AG09319 (cell line): ENCODE data around the gene IRF6.

Experiments
- DNase-seq: peaks from one replicate; pipeline ENCODE4 v3.0.0-alpha.2; 2010; ENCODE audit warnings: low read depth; ENCODE audit errors: extremely low read depth
- TF ChIP-seq, protein P1 (sequence below): IDR thresholded peaks from 2 replicates; pipeline ENCODE4 v1.5.1; 2011; ENCODE audit warnings: low read depth, mild to moderate bottlenecking, inconsistent platforms, low read length, moderate library complexity

IRF6 gene

DNA sequence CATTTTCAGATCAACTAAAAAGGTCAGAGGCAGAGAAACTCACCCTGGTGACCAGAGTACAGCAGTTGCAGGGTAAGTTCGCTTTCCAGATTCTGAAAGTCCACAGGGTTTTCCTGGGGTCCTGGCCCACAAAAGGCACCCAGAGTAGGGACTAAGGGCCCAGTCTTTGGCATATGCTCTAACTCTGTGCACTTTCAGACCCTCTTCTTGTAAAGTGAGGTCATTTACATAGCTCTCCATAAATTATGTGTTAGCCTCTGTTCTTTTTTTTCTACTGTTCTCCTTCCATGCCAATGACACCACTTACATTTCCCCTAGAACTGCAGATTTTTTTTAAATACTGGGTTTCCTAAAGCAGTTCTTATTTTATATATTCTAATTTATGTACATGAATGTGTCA is 27.8 kb downstream of the IRF6 start:
- TF ChIP-seq, protein P1, sequence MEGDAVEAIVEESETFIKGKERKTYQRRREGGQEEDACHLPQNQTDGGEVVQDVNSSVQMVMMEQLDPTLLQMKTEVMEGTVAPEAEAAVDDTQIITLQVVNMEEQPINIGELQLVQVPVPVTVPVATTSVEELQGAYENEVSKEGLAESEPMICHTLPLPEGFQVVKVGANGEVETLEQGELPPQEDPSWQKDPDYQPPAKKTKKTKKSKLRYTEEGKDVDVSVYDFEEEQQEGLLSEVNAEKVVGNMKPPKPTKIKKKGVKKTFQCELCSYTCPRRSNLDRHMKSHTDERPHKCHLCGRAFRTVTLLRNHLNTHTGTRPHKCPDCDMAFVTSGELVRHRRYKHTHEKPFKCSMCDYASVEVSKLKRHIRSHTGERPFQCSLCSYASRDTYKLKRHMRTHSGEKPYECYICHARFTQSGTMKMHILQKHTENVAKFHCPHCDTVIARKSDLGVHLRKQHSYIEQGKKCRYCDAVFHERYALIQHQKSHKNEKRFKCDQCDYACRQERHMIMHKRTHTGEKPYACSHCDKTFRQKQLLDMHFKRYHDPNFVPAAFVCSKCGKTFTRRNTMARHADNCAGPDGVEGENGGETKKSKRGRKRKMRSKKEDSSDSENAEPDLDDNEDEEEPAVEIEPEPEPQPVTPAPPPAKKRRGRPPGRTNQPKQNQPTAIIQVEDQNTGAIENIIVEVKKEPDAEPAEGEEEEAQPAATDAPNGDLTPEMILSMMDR: no peak

DNA sequence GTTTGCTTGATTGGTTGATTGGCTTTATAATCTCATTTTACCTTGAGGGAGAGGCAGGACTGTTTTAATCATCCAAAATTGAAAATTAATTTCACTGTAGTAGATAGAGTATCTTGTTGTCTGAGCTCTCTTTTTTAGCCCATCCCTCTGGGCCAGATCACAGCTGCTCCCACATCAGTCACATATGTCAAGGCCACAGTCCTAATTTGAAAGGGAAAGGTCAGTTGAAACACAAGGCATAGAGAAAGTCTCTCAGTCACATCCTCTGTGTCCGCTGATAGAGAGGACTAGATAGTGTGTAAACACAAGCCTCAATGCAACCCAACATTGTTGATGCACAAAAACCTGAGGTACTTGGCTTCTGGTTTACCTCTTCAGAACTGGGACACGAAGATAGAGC is 28.4 kb downstream of the IRF6 start:
- no peak for DNase-seq
- TF ChIP-seq, protein P1: no peak

More for the DNA sequence above, 27.8 kb downstream of the IRF6 start:
- DNase-seq: no peak

DNA sequence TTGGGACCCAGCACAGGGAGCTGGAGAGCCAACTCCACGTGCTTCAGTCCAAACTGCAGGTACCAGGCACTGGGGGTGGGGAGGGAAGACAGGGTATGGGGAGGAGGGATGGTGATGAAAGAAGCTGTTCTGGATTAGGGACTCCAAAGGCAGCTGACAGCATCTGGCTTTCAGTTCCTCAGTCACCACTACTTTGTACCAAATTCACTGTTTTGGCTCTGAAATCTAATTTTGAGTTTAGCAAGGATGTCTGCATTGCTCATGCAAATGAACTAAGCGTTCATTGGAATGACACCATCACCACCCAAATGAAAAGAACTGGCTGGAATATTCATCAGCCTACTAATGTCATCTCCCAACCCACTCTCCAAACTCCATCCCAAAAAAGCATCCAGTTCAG is 30.3 kb downstream of the IRF6 start:
- no peak for DNase-seq
- TF ChIP-seq, protein P1: no peak

DNA sequence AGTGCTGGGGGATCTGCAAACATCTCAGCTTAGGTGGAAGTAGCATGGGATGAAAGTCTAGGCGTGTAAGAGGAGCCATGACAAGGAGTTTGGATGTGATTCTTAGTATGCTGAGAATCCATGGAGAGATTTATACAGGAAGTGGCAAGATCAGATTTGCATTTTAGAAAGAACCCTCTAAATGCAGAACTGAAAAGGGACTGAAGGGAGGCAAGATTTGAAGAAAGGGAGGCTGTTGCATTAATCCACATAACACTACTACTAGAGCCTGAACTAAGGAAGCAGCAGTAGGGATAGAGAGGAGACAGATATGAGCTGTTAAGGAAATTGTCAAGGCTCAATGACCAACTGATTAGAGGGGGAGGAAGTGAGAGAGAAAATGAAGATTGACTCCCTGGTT is 31.4 kb downstream of the IRF6 start:
- TF ChIP-seq, protein P1: no peak
- no peak for DNase-seq

DNA sequence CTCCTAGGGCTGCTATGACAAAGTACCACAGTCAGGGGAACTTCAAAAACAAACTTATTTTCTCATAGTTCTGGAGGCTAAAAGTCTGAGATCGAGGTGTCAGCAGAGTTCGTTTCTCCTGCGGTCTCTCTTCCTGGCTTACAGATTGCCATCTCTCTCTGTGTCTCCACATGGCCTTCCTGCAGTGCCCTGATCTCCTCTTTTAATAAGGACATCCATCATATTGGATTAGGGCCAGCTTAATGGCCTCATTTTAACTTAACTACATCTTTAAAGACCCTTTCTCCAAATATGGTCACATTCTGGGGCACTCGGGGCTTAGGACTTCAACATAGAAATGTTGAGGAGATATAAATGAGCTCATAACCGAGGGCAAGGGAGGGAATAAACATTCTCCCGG is 33.8 kb downstream of the IRF6 start:
- TF ChIP-seq, protein P1: no peak
- DNase-seq: no peak

DNA sequence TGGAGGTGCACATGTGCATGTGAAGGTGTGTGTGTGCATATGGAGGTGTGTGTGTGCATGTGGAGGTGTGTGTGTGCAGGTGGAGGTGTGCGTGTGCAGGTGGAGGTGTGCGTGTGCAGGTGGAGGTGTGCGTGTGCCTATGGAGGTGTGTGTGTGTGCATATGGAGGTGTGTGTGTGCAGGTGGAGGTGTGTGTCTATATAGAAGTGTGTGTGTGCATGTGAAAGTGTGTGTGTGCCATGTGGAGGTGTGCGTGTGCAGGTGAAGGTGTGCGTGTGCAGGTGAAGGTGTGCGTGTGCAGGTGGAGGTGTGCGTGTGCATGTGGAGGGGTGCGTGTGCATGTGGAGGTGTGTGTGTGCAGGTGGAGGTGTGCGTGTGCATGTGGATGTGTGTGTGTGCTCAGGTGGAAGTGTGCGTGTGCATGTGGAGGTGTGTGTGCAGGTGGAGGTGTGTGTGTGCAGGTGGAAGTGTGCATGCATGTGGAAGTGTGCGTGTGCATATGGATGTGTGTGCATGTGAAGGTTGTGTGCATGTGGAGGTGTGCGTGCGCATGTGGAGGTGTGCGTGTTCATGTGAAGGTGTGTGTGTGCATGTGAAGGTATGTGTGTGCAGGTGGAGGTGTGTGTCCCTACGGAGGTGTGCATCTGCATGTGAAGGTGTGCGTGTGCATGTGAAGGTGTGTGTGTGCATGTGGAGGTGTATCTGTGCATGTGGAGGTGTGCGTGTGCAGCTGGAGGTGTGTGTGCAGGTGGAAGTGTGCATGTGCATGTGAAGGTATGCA is 35.1 kb downstream of the IRF6 start:
- DNase-seq: no peak
- TF ChIP-seq, protein P1: no peak

DNA sequence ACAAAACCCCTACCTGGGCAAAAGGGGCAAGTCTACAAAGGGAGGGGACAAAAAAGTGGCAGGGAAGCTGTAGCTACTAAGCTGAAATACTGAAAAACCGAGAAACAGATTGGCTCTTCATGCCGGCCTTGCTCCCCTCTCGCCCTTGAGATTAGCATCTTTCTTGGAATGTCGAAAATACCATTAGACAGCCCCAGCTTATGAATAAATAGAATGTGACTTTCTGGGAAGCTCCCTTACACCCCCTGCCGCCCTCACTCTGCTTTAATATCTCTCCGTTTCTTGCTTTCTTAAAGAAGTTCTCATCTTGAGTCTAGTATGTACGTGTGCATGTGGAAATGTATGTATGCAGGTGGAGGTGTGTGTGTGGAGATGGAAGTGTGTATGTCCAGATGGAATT is 36.0 kb downstream of the IRF6 start:
- DNase-seq: no peak
- TF ChIP-seq, protein P1: no peak
